Fibroblast of pulmonary artery (primary cell): ENCODE measurements around the gene ZNF280D.

Experiments used
- DNase-seq: peaks from one replicate; pipeline ENCODE4 v3.0.0-alpha.2; 2010; ENCODE audit warnings: low read depth
- H3K4me3 ChIP-seq: replicated peaks from 2 replicates; pipeline ENCODE4 v1.5.1; 2011; ENCODE audit warnings: low read depth, mild to moderate bottlenecking, control low read depth, low read length, moderate library complexity
- CTCF ChIP-seq: IDR thresholded peaks from 2 replicates; pipeline ENCODE4 v1.5.1; 2011; ENCODE audit warnings: mild to moderate bottlenecking, control low read depth, low read length, inconsistent platforms; ENCODE audit errors: missing control alignments

ZNF280D gene

DNA sequence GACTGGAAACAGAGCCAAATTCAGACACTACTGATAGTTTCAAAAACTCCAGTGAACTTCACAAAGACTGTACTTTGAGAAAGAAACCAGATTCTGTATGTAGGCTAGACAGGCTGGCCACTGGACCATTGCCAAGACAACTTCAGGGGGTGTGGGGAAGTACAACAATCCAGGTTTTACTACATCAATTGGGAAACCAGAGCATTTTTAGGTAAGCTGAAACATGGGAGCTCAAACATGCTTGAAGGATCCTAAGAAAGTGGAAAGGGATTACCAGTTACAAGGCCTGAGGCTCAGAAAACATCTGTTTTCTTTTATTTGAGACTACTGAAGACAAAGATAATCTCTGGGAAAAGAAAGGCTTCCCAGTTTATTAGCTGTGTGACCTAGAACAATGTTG is 26.9 kb upstream of the ZNF280D start:
- H3K4me3 ChIP-seq, result no peak overlapping the region

GRCh38 chr15:56759450-56759845 is 26.1 kb upstream of the ZNF280D start:
- peak; percentile 93 for DNase-seq
- no peak overlapping the region for H3K4me3 ChIP-seq

More for the DNA sequence above, 26.9 kb upstream of the ZNF280D start:
- DNase-seq, result peak; percentile 62
- no peak for TF ChIP-seq CTCF

GRCh38 chr15:56758770-56759449 is 25.6 kb upstream of the ZNF280D start:
- no peak for TF ChIP-seq CTCF
- DNase-seq, result peak; percentile 75
- H3K4me3 ChIP-seq, result no peak overlapping the region

More at GRCh38 chr15:56759450-56759845, 26.1 kb upstream of the ZNF280D start:
- no peak for TF ChIP-seq CTCF

GRCh38 chr15:56757875-56758274 is 24.6 kb upstream of the ZNF280D start:
- no peak for TF ChIP-seq CTCF
- DNase-seq, result no peak
- no peak overlapping the region for H3K4me3 ChIP-seq

GRCh38 chr15:56754772-56755370 is 21.6 kb upstream of the ZNF280D start:
- TF ChIP-seq CTCF, result no peak
- DNase-seq, result no peak
- H3K4me3 ChIP-seq, result no peak overlapping the region

DNA sequence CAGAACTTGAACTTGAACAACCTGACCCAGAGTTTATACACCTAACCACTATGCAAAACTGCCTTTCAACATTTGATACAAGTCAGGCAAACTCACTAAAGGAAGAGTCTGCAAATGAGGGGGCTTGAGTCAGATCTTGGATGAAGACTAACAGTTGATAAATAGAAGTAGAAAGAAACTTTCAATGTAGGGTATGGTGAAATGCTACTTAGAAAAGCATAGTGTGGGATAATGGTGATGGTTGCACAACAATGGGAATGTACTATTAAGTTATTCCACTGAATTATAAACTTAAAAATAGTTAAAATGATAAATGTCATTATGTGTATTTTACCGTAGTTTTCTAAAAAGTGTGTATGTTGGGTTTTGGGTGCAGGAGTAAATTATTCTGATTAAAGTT is 19.7 kb upstream of the ZNF280D start:
- peak; percentile 55 for DNase-seq
- TF ChIP-seq CTCF, result no peak
- no peak overlapping the region for H3K4me3 ChIP-seq

DNA sequence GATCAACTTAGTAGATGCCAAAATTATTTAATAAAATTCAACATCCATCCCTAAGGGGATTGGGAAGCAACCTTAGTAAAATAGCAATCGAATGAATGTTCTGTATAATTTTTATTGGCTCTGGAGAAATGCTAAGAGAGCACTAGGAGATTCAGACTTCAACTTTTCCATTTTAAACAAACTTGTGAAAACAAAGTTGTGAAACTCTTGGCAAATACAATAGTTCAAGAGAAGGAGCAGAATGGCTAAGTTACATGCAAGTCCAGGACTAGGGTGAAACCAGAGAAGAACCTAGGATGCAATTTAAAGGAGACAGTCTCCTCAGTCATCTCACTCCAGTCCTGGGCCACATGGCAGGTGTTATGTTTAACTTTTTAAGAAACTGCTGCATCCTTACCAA is 16.7 kb upstream of the ZNF280D start:
- H3K4me3 ChIP-seq, result no peak overlapping the region
- TF ChIP-seq CTCF, result no peak
- peak; percentile 58 for DNase-seq
